ENCODE results near the gene TGM2. TPM values are rescaled to one million over a fixed set of nuclear protein-coding genes. Genes with fewer than 3 reads are reported as not detected.

TGM2 gene
- polyA plus RNA-seq, 1 donor (not counting 4 experiments of a cell fraction or from before 2014, with no cell fraction given) = 18.7 TPM

GRCh38 chr20:38211200-38212097 is 46.4 kb upstream of the TGM2 start:
- Histone ChIP-seq H3K79me2 (ENCODE audit: control insufficient read depth, insufficient read depth, low read length) (no peaks in the 10 kb centered on the region), H3K4me2 (ENCODE audit: control insufficient read depth, extremely low read depth, insufficient read depth, low read depth, low read length) (no peak overlapping the region), H4K20me1 (ENCODE audit: control insufficient read depth, extremely low read depth, insufficient read depth, low read length) (no peaks in the 10 kb centered on the region), H3K4me3 (ENCODE audit: control insufficient read depth in 2 of 3, extremely low read depth in 1 of 3, insufficient read depth in 2 of 3, low read depth in 1 of 3, low read length in 3 of 3) (no peak overlapping the region), H3K9ac (ENCODE audit: control insufficient read depth, extremely low read depth, insufficient read depth, low read length) (no peak overlapping the region), H3K36me3 (ENCODE audit: control insufficient read depth in 2 of 2, extremely low read depth in 1 of 2, insufficient read depth in 2 of 2, low read length in 2 of 2) (no peaks in the 10 kb centered on the region), H2AFZ (ENCODE audit: control insufficient read depth, low read length) (no peak overlapping the region), H3K27me3 (ENCODE audit: control insufficient read depth, extremely low read depth, insufficient read depth, low read length) (no peaks in the 10 kb centered on the region), H3K4me1 (ENCODE audit: control insufficient read depth, extremely low read depth, insufficient read depth, low read length) (peaks cover 7% of the 10 kb centered on the region), H3K9me3 (ENCODE audit: control insufficient read depth, low read depth, low read length) (no peaks in the 10 kb centered on the region), H3K9me1 (ENCODE audit: control insufficient read depth, extremely low read depth, insufficient read depth, low read length) (no peaks in the 10 kb centered on the region), H3K27ac (ENCODE audit: control insufficient read depth, insufficient read depth, low read length) (no peak overlapping the region)
- peak; percentile 17 for FAIRE-seq
- DNase-seq (ENCODE audit: low read depth, low spot score) = no peak
- dilution Hi-C loops (cut with MboI; ENCODE audit: extremely low pct_ligation_motif_present, low sequenced_read_pairs) = no loop called here
- TF ChIP-seq EZH2 (IDR thresholded peaks at IDR 0.05; ENCODE audit: low read length) (no peak), CTCF (optimal IDR thresholded peaks at IDR 0.05 in 1 of 3, IDR thresholded peaks at IDR 0.05 in 1 of 3, conservative IDR thresholded peaks at IDR 0.05 in 1 of 3; ENCODE audit: extremely low read depth in 1 of 3, insufficient read depth in 2 of 3, low read length in 3 of 3) (no peak)

GRCh38 chr20:38210741-38211140 is 45.7 kb upstream of the TGM2 start:
- no peak overlapping the region for H3K4me2 ChIP-seq (ENCODE audit: control insufficient read depth, extremely low read depth, insufficient read depth, low read depth, low read length)
- no peaks in the 10 kb centered on the region for H3K27me3 ChIP-seq (ENCODE audit: control insufficient read depth, extremely low read depth, insufficient read depth, low read length)
- H3K4me1 ChIP-seq (ENCODE audit: control insufficient read depth, extremely low read depth, insufficient read depth, low read length) = peaks cover 7% of the 10 kb centered on the region
- dilution Hi-C loops (cut with MboI; ENCODE audit: extremely low pct_ligation_motif_present, low sequenced_read_pairs) = no loop called here
- H3K4me3 ChIP-seq (ENCODE audit: control insufficient read depth in 2 of 3, extremely low read depth in 1 of 3, insufficient read depth in 2 of 3, low read depth in 1 of 3, low read length in 3 of 3) = no peak overlapping the region
- no peak overlapping the region for H3K9ac ChIP-seq (ENCODE audit: control insufficient read depth, extremely low read depth, insufficient read depth, low read length)
- H3K27ac ChIP-seq (ENCODE audit: control insufficient read depth, insufficient read depth, low read length) = no peak overlapping the region
- no peaks in the 10 kb centered on the region for H3K9me1 ChIP-seq (ENCODE audit: control insufficient read depth, extremely low read depth, insufficient read depth, low read length)
- DNase-seq (ENCODE audit: low read depth, low spot score) = no peak
- no peaks in the 10 kb centered on the region for H3K36me3 ChIP-seq (ENCODE audit: control insufficient read depth in 2 of 2, extremely low read depth in 1 of 2, insufficient read depth in 2 of 2, low read length in 2 of 2)
- no peaks in the 10 kb centered on the region for H4K20me1 ChIP-seq (ENCODE audit: control insufficient read depth, extremely low read depth, insufficient read depth, low read length)
- TF ChIP-seq EZH2 (IDR thresholded peaks at IDR 0.05; ENCODE audit: low read length) (no peak), CTCF (optimal IDR thresholded peaks at IDR 0.05 in 1 of 3, IDR thresholded peaks at IDR 0.05 in 1 of 3, conservative IDR thresholded peaks at IDR 0.05 in 1 of 3; ENCODE audit: extremely low read depth in 1 of 3, insufficient read depth in 2 of 3, low read length in 3 of 3) (no peak)
- no peaks in the 10 kb centered on the region for H3K79me2 ChIP-seq (ENCODE audit: control insufficient read depth, insufficient read depth, low read length)
- no peak overlapping the region for H2AFZ ChIP-seq (ENCODE audit: control insufficient read depth, low read length)
- FAIRE-seq = no peak
- no peaks in the 10 kb centered on the region for H3K9me3 ChIP-seq (ENCODE audit: control insufficient read depth, low read depth, low read length)
